Esophagus muscularis mucosa (tissue), 4 donors: Measurements from ENCODE around the gene INSL4. TPM values are rescaled to one million over a fixed set of nuclear protein-coding genes. Genes with fewer than 3 reads are reported as not detected.

Experiments
- DNase-seq: peaks from one replicate; pipeline ENCODE4 v3.0.0-alpha.2; 2017; ENCODE audit errors: extremely low spot score
- H3K27ac ChIP-seq, 4 donors: fragments of 200-600 bp; sonication (generic); replicated peaks in 1 of 4; 1 replicate in 3 of 4; 2 replicates in 1 of 4; pipeline ENCODE4 v1.5.1; 2016 to 2019; ENCODE audit warnings: mild to moderate bottlenecking in 1 of 4
- H3K27me3 ChIP-seq, 4 donors: fragments of 200-600 bp; sonication (generic); one replicate each; pipeline versions ENCODE4 v1.5.1 to v1.6.0; 2016 to 2019
- H3K36me3 ChIP-seq, 4 donors: fragments of 200-600 bp; sonication (generic); one replicate each; pipeline ENCODE4 v1.5.1; 2016 to 2019
- H3K4me1 ChIP-seq, 4 donors: fragments of 200-600 bp; sonication (generic); one replicate each; pipeline ENCODE4 v1.5.1; 2016 to 2019
- H3K4me3 ChIP-seq, 4 donors: fragments of 200-600 bp; sonication (generic); 1 replicate in 2 of 4; 2 replicates in 2 of 4; pipeline ENCODE4 v1.5.1; 2016 to 2019; ENCODE audit warnings: mild to moderate bottlenecking in 4 of 4, moderate library complexity in 1 of 4
- H3K9me3 ChIP-seq, 4 donors: fragments of 200-600 bp; sonication (generic); 1 replicate in 3 of 4; 2 replicates in 1 of 4; pipeline ENCODE4 v1.5.1; 2016 to 2019
- CTCF ChIP-seq, 3 experiments: fragments of 200-600 bp in 2 of 3; fragments of 450-650 bp in 1 of 3; sonication (generic) in 2 of 3; IDR thresholded peaks; one replicate each; pipeline ENCODE4 v1.5.1; 2017 to 2019; ENCODE audit warnings: antibody characterized with exemption in 3 of 3, mild to moderate bottlenecking in 2 of 3, moderate library complexity in 1 of 3
- EP300 ChIP-seq: sonication (generic); formaldehyde crosslinking; IDR thresholded peaks from one replicate; pipeline ENCODE4 v1.6.1; 2017; ENCODE audit warnings: antibody characterized with exemption
- POLR2A ChIP-seq: fragments of 450-650 bp; IDR thresholded peaks from one replicate; pipeline ENCODE4 v1.6.1; 2017; ENCODE audit warnings: antibody characterized with exemption, moderate library complexity, mild to moderate bottlenecking, low read depth
- POLR2AphosphoS5 ChIP-seq, 2 donors: sonication (generic); formaldehyde crosslinking; IDR thresholded peaks; one replicate each; pipeline ENCODE4 v1.6.1; 2017; ENCODE audit warnings: antibody characterized with exemption in 2 of 2
- WGBS: methylation state at CpG from one replicate; pipeline ENCODE4 v1.1.5; 2018; 5-methylcytosine and 5-hydroxymethylcytosine counted together
- intact Hi-C: fragments of 100-400 bp; cut with DNase I; formaldehyde crosslinking; loops from one replicate; pipeline ENCODE4 v1.15.1; 2023
- small RNA-seq, 3 donors: library from RNA; depleted of rRNA; stranded (forward); fragments of <200 nt; gene quantifications; one replicate each; pipeline ENCODE3, GENCODE V24; 2016
- total RNA-seq, 4 donors: library from RNA; depleted of rRNA; stranded (reverse); fragments of >200 nt; gene quantifications; one replicate each; pipeline versions ENCODE4 v1.1.0 to v1.2.1, GENCODE V29; 2016

The INSL4 gene
- total RNA-seq, 4 donors from 2014 or later = not detected

GRCh38 chr9:5269249-5269715, 38.1 kb downstream of the INSL4 start:
- Histone ChIP-seq H3K27ac (no peak overlapping the region), H3K27me3 (no peaks in the 10 kb centered on the region), H3K4me3 (no peak overlapping the region), H3K9me3 (no peaks in the 10 kb centered on the region), H3K4me1 (no peaks in the 10 kb centered on the region), H3K36me3 (no peaks in the 10 kb centered on the region)
- DNase-seq = no peak
- TF ChIP-seq CTCF (IDR thresholded peaks at IDR 0.05) = no peak
- intact Hi-C loops = no loop called here
- WGBS = 39% methylated on average over 6 of the region's 6 CpGs

GRCh38 chr9:5274770-5275169, 43.6 kb downstream of the INSL4 start:
- WGBS = 82% methylated on average over 2 of the region's 2 CpGs
- DNase-seq = no peak

GRCh38 chr9:5278486-5278885, 47.3 kb downstream of the INSL4 start:
- Histone ChIP-seq H3K27ac (no peak overlapping the region), H3K4me1 (no peaks in the 10 kb centered on the region), H3K36me3 (no peaks in the 10 kb centered on the region), H3K27me3 (no peaks in the 10 kb centered on the region), H3K9me3 (no peaks in the 10 kb centered on the region), H3K4me3 (no peak overlapping the region)
- WGBS = 61% methylated on average over 2 of the region's 2 CpGs
- no peak for DNase-seq
- TF ChIP-seq EP300 (no peak), POLR2A (no peak)
- intact Hi-C loops = no loop called here

More at GRCh38 chr9:5274770-5275169, 43.6 kb downstream of the INSL4 start:
- no peak overlapping the region for H3K27ac ChIP-seq
- no peak overlapping the region for H3K4me3 ChIP-seq
- H3K9me3 ChIP-seq = no peaks in the 10 kb centered on the region
- H3K36me3 ChIP-seq = no peaks in the 10 kb centered on the region
- intact Hi-C loops = no loop called here
- TF ChIP-seq EP300 (no peak), CTCF (IDR thresholded peaks at IDR 0.05) (no peak), POLR2A (no peak), POLR2AphosphoS5 (IDR thresholded peaks at IDR 0.05) (no peak)
- H3K27me3 ChIP-seq = no peaks in the 10 kb centered on the region
- no peaks in the 10 kb centered on the region for H3K4me1 ChIP-seq

Small RNA genes within 50 kb of the gene (small RNA-seq; reads per million reads assigned to genes)
- 0 reads per million in 3 donors for gene AL133547.1

Other genes starting within 250 kb of the INSL4 start
- 10 to 100 TPM; 27.0 to 47.8 (median 35.1) TPM for gene JAK2, start 246.1 kb upstream of the INSL4 start, total RNA-seq
- not detected for gene INSL6, start 45.8 kb upstream of the INSL4 start, total RNA-seq
- not detected for gene RLN2, start 73.3 kb downstream of the INSL4 start, total RNA-seq
- gene RLN1, start 108.5 kb downstream of the INSL4 start, total RNA-seq = not detected
- 10 to 100 TPM; 11.1 to 18.3 (median 11.7) TPM for gene PLGRKT, start 206.5 kb downstream of the INSL4 start, total RNA-seq
- 1 to 10 TPM in 3 of 4 donors, under 1 TPM in 1; 0.65 to 4.5 (median 2.6) TPM for gene CD274, start 219.1 kb downstream of the INSL4 start, total RNA-seq